DOHH2 (cell line): ENCODE measurements around the gene KCNA3.

Experiments used
- H3F3A ChIP-seq: fragments of 200-600 bp; sonication (generic), shearing (Covaris generic); 2 replicates; pipeline ENCODE4 v1.6.0; 2016; ENCODE audit warnings: antibody characterized with exemption, mild to moderate bottlenecking; ENCODE audit not compliant: control insufficient read depth, insufficient read depth
- H3K27ac ChIP-seq: fragments of 200-600 bp; sonication (generic); 2 replicates; pipeline ENCODE4 v1.5.1; 2014; ENCODE audit warnings: low read depth, mild to moderate bottlenecking, low read length, moderate library complexity
- H3K27me3 ChIP-seq: fragments of 200-600 bp; sonication (generic); 2 replicates; pipeline ENCODE4 v1.6.1; 2014; ENCODE audit warnings: mild to moderate bottlenecking, low read length, mixed read lengths; ENCODE audit not compliant: control insufficient read depth
- H3K36me3 ChIP-seq: fragments of 200-600 bp; sonication (generic); 2 replicates; pipeline ENCODE4 v1.6.1; 2014; ENCODE audit warnings: mild to moderate bottlenecking, low read length, moderate library complexity, mixed read lengths; ENCODE audit not compliant: control insufficient read depth
- H3K4me1 ChIP-seq: fragments of 200-600 bp; sonication (generic); 2 replicates; pipeline ENCODE4 v1.6.1; 2014; ENCODE audit warnings: mild to moderate bottlenecking, low read length, mixed read lengths; ENCODE audit not compliant: control insufficient read depth
- H3K4me2 ChIP-seq: fragments of 200-600 bp; sonication (generic); 2 replicates; pipeline ENCODE4 v1.6.0; 2014; ENCODE audit warnings: mild to moderate bottlenecking, low read length, moderate library complexity
- H3K4me3 ChIP-seq: fragments of 200-600 bp; sonication (generic); 2 replicates; pipeline ENCODE4 v1.5.1; 2014; ENCODE audit warnings: mild to moderate bottlenecking, low read length, mixed read lengths
- H3K79me2 ChIP-seq: fragments of 200-600 bp; sonication (generic); 2 replicates; pipeline ENCODE4 v1.6.1; 2014; ENCODE audit warnings: mild to moderate bottlenecking, low read length, mixed read lengths; ENCODE audit not compliant: control insufficient read depth
- H3K9me2 ChIP-seq: fragments of 200-600 bp; sonication (generic); replicated peaks from 2 replicates; pipeline ENCODE4 v1.6.1; 2014; ENCODE audit warnings: mild to moderate bottlenecking, low read length, mixed read lengths; ENCODE audit not compliant: control insufficient read depth
- H3K9me3 ChIP-seq: fragments of 200-600 bp; sonication (generic); 2 replicates; pipeline ENCODE4 v1.6.1; 2014; ENCODE audit warnings: antibody characterized with exemption, low read length, mixed read lengths; ENCODE audit not compliant: control insufficient read depth, insufficient read depth
- H4K20me1 ChIP-seq: fragments of 200-600 bp; sonication (generic); 2 replicates; pipeline ENCODE4 v1.6.0; 2014; ENCODE audit warnings: low read depth, mild to moderate bottlenecking, antibody characterized with exemption, low read length, moderate library complexity; ENCODE audit not compliant: control insufficient read depth, insufficient read depth
- CTCF ChIP-seq: fragments of 200-600 bp; sonication (generic); IDR thresholded peaks from one replicate; pipeline ENCODE4 v1.5.1; 2014; ENCODE audit warnings: antibody characterized with exemption, mild to moderate bottlenecking, low read depth, low read length; ENCODE audit not compliant: poor library complexity, severe bottlenecking
- EZH2phosphoT487 ChIP-seq: fragments of 200-600 bp; sonication (generic); IDR thresholded peaks from 2 replicates; pipeline ENCODE4 v1.6.1; 2017; ENCODE audit warnings: borderline replicate concordance, mild to moderate bottlenecking, antibody characterized with exemption, low read length, moderate library complexity, mixed read lengths

The KCNA3 gene

GRCh38 chr1:110628323-110629105 lies 46.2 kb downstream of the KCNA3 start:
- no peak overlapping the region for H3K27ac ChIP-seq
- no peaks in the 10 kb centered on the region for H3K9me2 ChIP-seq
- 0 out of 2 replicates have a peak overlapping the region, but pooled peaks have one; percentile 7 for H3K4me2 ChIP-seq
- TF ChIP-seq CTCF (no peak), EZH2phosphoT487 (no peak)
- H3K79me2 ChIP-seq, result no peaks in the 10 kb centered on the region
- no peaks in the 10 kb centered on the region for H3K27me3 ChIP-seq
- H3K4me3 ChIP-seq, result no peak overlapping the region
- H3F3A ChIP-seq, result no peaks in the 10 kb centered on the region
- H4K20me1 ChIP-seq, result no peaks in the 10 kb centered on the region
- no peaks in the 10 kb centered on the region for H3K9me3 ChIP-seq
- no peaks in the 10 kb centered on the region for H3K36me3 ChIP-seq
- peaks cover 30% of the 10 kb centered on the region for H3K4me1 ChIP-seq

GRCh38 chr1:110627764-110628163 lies 47.0 kb downstream of the KCNA3 start:
- Histone ChIP-seq H3K9me3 (no peaks in the 10 kb centered on the region), H3K9me2 (no peaks in the 10 kb centered on the region), H3K4me3 (no peak overlapping the region), H3K27me3 (no peaks in the 10 kb centered on the region), H3K4me1 (peaks cover 30% of the 10 kb centered on the region), H4K20me1 (no peaks in the 10 kb centered on the region), H3K36me3 (no peaks in the 10 kb centered on the region), H3K79me2 (no peaks in the 10 kb centered on the region), H3K27ac (no peak overlapping the region), H3K4me2 (0 out of 2 replicates have a peak overlapping the region, but pooled peaks have one; percentile 7), H3F3A (no peaks in the 10 kb centered on the region)
- TF ChIP-seq CTCF, result no peak
- TF ChIP-seq EZH2phosphoT487, result no peak

GRCh38 chr1:110626889-110627288 lies 47.9 kb downstream of the KCNA3 start:
- H3K4me1 ChIP-seq, result peaks cover 25% of the 10 kb centered on the region
- TF ChIP-seq CTCF (no peak), EZH2phosphoT487 (no peak)

More at GRCh38 chr1:110626889-110627288, 47.9 kb downstream of the KCNA3 start:
- Histone ChIP-seq H3K4me3 (no peak overlapping the region), H3K27ac (no peak overlapping the region), H3K9me3 (no peaks in the 10 kb centered on the region), H4K20me1 (no peaks in the 10 kb centered on the region), H3F3A (no peaks in the 10 kb centered on the region), H3K36me3 (no peaks in the 10 kb centered on the region), H3K79me2 (no peaks in the 10 kb centered on the region), H3K4me2 (no peak overlapping the region), H3K9me2 (no peaks in the 10 kb centered on the region), H3K27me3 (no peaks in the 10 kb centered on the region)
